ENCODE results near the gene EDN3. TPM values are rescaled to one million over a fixed set of nuclear protein-coding genes. Genes with fewer than 3 reads are reported as not detected.

EDN3 gene
- polyA plus RNA-seq, 1 donor from 2014 or later = 0.50 TPM

DNA sequence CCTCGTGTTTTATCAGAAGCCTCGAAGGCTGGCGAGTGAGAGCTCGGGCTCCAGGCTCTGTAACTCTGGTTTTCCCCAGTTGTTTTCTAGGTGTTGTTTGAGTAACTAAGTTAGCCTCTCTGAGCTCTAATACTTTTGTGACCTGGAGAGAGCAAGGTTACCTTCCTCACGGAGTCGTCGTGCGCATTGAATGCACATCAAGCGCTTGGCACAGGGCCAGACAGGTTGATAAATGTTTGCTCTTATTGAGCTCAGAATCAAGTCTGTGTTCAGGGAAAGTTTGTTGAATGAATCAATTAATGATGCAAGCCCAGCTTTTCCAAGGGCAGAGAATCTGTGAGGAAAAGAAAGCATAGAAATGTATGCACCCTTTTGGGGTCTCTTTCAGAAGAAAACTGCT lies 33.5 kb downstream of the EDN3 start:
- no peak overlapping the region for H3K4me3 ChIP-seq (ENCODE audit: low read length)
- H3K4me2 ChIP-seq (ENCODE audit: low read length) = no peak overlapping the region
- no peak overlapping the region for H3K9ac ChIP-seq (ENCODE audit: low read length)
- no peaks in the 10 kb centered on the region for H3K36me3 ChIP-seq (ENCODE audit: insufficient read depth, low read length)
- no peaks in the 10 kb centered on the region for H3K9me3 ChIP-seq (ENCODE audit: low read length)
- no peaks in the 10 kb centered on the region for H3K79me2 ChIP-seq (replicated peaks; ENCODE audit: insufficient read depth, low read length)
- no peak for TF ChIP-seq POLR2AphosphoS5 (IDR thresholded peaks at IDR 0.05)
- TF ChIP-seq EZH2 (IDR thresholded peaks at IDR 0.05; ENCODE audit: borderline replicate concordance, insufficient read depth, low read length, poor library complexity, severe bottlenecking) = no peak
- no peak for TF ChIP-seq RAD21 (conservative IDR thresholded peaks at IDR 0.05)
- TF ChIP-seq SMC3 (conservative IDR thresholded peaks at IDR 0.05; ENCODE audit: poor library complexity) = no peak
- TF ChIP-seq MXI1 (conservative IDR thresholded peaks at IDR 0.05; ENCODE audit: poor library complexity, severe bottlenecking) = no peak
- no peak for TF ChIP-seq CTCF (IDR thresholded peaks at IDR 0.05; ENCODE audit: poor library complexity, severe bottlenecking)
- TF ChIP-seq, protein P1, sequence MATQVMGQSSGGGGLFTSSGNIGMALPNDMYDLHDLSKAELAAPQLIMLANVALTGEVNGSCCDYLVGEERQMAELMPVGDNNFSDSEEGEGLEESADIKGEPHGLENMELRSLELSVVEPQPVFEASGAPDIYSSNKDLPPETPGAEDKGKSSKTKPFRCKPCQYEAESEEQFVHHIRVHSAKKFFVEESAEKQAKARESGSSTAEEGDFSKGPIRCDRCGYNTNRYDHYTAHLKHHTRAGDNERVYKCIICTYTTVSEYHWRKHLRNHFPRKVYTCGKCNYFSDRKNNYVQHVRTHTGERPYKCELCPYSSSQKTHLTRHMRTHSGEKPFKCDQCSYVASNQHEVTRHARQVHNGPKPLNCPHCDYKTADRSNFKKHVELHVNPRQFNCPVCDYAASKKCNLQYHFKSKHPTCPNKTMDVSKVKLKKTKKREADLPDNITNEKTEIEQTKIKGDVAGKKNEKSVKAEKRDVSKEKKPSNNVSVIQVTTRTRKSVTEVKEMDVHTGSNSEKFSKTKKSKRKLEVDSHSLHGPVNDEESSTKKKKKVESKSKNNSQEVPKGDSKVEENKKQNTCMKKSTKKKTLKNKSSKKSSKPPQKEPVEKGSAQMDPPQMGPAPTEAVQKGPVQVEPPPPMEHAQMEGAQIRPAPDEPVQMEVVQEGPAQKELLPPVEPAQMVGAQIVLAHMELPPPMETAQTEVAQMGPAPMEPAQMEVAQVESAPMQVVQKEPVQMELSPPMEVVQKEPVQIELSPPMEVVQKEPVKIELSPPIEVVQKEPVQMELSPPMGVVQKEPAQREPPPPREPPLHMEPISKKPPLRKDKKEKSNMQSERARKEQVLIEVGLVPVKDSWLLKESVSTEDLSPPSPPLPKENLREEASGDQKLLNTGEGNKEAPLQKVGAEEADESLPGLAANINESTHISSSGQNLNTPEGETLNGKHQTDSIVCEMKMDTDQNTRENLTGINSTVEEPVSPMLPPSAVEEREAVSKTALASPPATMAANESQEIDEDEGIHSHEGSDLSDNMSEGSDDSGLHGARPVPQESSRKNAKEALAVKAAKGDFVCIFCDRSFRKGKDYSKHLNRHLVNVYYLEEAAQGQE (IDR thresholded peaks at IDR 0.05; ENCODE audit: borderline replicate concordance) = no peak
- TF ChIP-seq TAF1 (IDR thresholded peaks at IDR 0.05; ENCODE audit: low read depth) = no peak
- H4K20me1 ChIP-seq (ENCODE audit: insufficient read depth) = no peaks in the 10 kb centered on the region
- H3K27ac ChIP-seq (ENCODE audit: low read length) = no peak overlapping the region
- no peaks in the 10 kb centered on the region for H3F3A ChIP-seq (ENCODE audit: insufficient read depth, low read length, poor library complexity, severe bottlenecking)
- no peaks in the 10 kb centered on the region for H3K9me2 ChIP-seq (ENCODE audit: insufficient read depth, low read length)
- H2AFZ ChIP-seq (ENCODE audit: low read depth, low read length) = no peak overlapping the region
- H3K27me3 ChIP-seq (ENCODE audit: insufficient read depth, low read depth, low read length) = no peaks in the 10 kb centered on the region

DNA sequence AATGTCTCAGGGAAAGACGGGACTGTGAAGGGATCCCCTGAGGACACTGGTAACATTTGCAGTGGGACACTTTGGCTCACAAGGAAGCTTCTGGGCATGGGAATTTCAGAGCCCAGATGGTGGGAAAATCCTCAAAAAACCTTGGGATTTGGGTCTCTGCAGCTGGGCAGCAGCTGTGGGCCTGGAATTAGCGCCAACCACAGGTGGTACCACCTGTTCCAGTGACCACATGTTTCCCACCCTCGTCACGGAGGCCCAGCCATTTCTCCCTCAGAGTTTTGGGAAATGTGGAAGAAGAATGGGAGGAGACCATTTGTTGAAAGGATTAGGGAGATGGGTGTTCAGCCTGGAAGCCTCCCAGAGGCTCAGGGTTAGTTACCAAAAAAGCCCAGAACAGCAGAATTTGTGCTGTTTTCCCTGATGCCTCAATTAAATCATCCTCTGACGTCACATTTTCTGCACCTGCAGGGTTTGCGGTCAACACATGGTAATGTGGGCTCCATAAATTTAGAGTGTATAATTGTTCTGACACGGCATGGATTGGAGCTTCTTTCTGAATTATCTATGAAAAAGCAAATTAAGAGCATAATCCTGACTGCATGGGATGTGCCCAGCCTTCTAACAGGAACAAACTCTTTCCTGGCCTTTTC lies 34.4 kb downstream of the EDN3 start:
- Histone ChIP-seq H3K9me3 (ENCODE audit: low read length) (no peaks in the 10 kb centered on the region), H3F3A (ENCODE audit: insufficient read depth, low read length, poor library complexity, severe bottlenecking) (no peaks in the 10 kb centered on the region), H3K9ac (ENCODE audit: low read length) (no peak overlapping the region), H3K4me3 (ENCODE audit: low read length) (no peak overlapping the region), H2AFZ (ENCODE audit: low read depth, low read length) (no peak overlapping the region), H3K36me3 (ENCODE audit: insufficient read depth, low read length) (no peaks in the 10 kb centered on the region), H3K27me3 (ENCODE audit: insufficient read depth, low read depth, low read length) (no peaks in the 10 kb centered on the region), H3K9me2 (ENCODE audit: insufficient read depth, low read length) (no peaks in the 10 kb centered on the region), H3K27ac (ENCODE audit: low read length) (no peak overlapping the region), H3K79me2 (replicated peaks; ENCODE audit: insufficient read depth, low read length) (no peaks in the 10 kb centered on the region), H3K4me2 (ENCODE audit: low read length) (no peak overlapping the region), H4K20me1 (ENCODE audit: insufficient read depth) (no peaks in the 10 kb centered on the region)
- no peak for TF ChIP-seq MXI1 (conservative IDR thresholded peaks at IDR 0.05; ENCODE audit: poor library complexity, severe bottlenecking)
- TF ChIP-seq, protein P1 (IDR thresholded peaks at IDR 0.05; ENCODE audit: borderline replicate concordance) = no peak
- no peak for TF ChIP-seq RAD21 (conservative IDR thresholded peaks at IDR 0.05)
- TF ChIP-seq SMC3 (conservative IDR thresholded peaks at IDR 0.05; ENCODE audit: poor library complexity) = no peak
- no peak for TF ChIP-seq TAF1 (IDR thresholded peaks at IDR 0.05; ENCODE audit: low read depth)
- no peak for TF ChIP-seq POLR2AphosphoS5 (IDR thresholded peaks at IDR 0.05)
